Measurements from ENCODE around the gene NEK1. TPM values are rescaled to one million over a fixed set of nuclear protein-coding genes. Genes with fewer than 3 reads are reported as not detected.
A peak's percentile ranks its signal among the peaks of the same experiment; 100 is the strongest.

Gene NEK1
- total RNA-seq, 1 donor from 2014 or later: 13.0 TPM

DNA sequence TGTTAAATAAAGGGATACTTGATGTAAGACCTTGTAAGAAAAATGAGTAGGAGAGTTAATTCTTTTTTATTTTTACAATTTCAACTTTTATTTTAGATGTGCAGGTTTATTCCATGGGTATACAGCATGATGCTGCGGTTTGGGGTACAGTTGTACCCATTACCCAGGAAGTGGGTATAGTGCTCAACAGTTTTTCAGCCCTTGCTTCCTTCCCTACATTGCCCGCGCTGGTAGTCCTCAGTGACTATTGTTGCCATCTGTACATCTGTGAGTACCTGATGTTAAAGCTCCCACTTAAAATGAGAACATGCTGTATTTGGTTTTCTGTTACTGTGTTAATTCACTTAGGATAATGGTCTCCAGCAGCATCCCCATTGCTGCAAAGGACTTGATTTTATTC is 17.7 kb upstream of the NEK1 start:
- Histone ChIP-seq H3K27me3 (ENCODE audit: insufficient read depth, low read length) (no peaks in the 10 kb centered on the region), H3K36me3 (ENCODE audit: insufficient read depth, low read length) (no peaks in the 10 kb centered on the region), H3K27ac (ENCODE audit: low read depth, low read length) (no peak overlapping the region), H3K4me3 (ENCODE audit: insufficient read depth, low read depth, low read length) (no peak overlapping the region), H3K4me1 (ENCODE audit: insufficient read depth, low read length) (no peaks in the 10 kb centered on the region), H3K4me2 (ENCODE audit: low read length) (no peak overlapping the region), H4K20me1 (ENCODE audit: insufficient read depth, low read length) (peaks cover 32% of the 10 kb centered on the region), H3K9me3 (ENCODE audit: insufficient read depth, low read depth, low read length) (no peaks in the 10 kb centered on the region), H3K9ac (ENCODE audit: low read length) (no peak overlapping the region), H2AFZ (ENCODE audit: low read depth, low read length) (no peak overlapping the region), H3K79me2 (ENCODE audit: insufficient read depth, low read length) (peaks cover 46% of the 10 kb centered on the region)
- TF ChIP-seq EZH2 (IDR thresholded peaks at IDR 0.05; ENCODE audit: insufficient read depth, low read length) (no peak), CTCF (IDR thresholded peaks at IDR 0.05; ENCODE audit: insufficient read depth, low read depth, low read length) (no peak)
- Mint-ChIP-seq H3K27ac (ENCODE audit: unreplicated experiment) (no peak overlapping the region), H3K9me3 (ENCODE audit: unreplicated experiment) (no peaks in the 10 kb centered on the region), H3K4me3 (ENCODE audit: unreplicated experiment) (no peak overlapping the region), H3K4me1 (ENCODE audit: low read depth, unreplicated experiment) (peaks cover 9% of the 10 kb centered on the region), H3K36me3 (ENCODE audit: low read depth, unreplicated experiment) (peaks cover 2% of the 10 kb centered on the region), H3K27me3 (ENCODE audit: low read depth, unreplicated experiment) (no peaks in the 10 kb centered on the region)
- DNase-seq (ENCODE audit: low read depth) (no peak), FAIRE-seq (no peak)

DNA sequence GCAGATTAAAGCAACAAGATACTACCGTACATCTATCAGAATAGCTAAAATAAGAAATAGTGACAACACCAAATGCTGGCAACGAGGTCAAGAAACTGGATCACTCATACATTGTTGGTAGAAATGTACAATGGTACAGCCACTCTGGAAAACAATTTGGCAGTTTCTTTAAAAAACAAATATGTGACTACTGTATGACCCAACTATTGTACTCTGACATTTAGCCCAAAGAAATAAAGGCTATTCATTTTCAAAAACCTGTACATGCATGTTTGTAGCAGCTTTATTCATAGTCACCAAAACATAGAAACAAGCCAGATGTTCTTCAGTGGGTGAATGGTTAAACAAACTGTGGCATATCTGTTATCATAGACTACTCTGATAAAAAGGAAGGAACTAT is 16.2 kb upstream of the NEK1 start:
- peaks cover 2% of the 10 kb centered on the region for H3K36me3 Mint-ChIP-seq (ENCODE audit: low read depth, unreplicated experiment)
- no peak overlapping the region for H3K4me3 Mint-ChIP-seq (ENCODE audit: unreplicated experiment)
- peak; percentile 49 for FAIRE-seq
- Histone ChIP-seq H3K36me3 (ENCODE audit: insufficient read depth, low read length) (no peaks in the 10 kb centered on the region), H3K4me1 (ENCODE audit: insufficient read depth, low read length) (no peaks in the 10 kb centered on the region), H3K4me2 (ENCODE audit: low read length) (no peak overlapping the region), H3K9me3 (ENCODE audit: insufficient read depth, low read depth, low read length) (no peaks in the 10 kb centered on the region), H2AFZ (ENCODE audit: low read depth, low read length) (no peak overlapping the region), H3K27me3 (ENCODE audit: insufficient read depth, low read length) (no peaks in the 10 kb centered on the region), H3K9ac (ENCODE audit: low read length) (no peak overlapping the region), H3K27ac (ENCODE audit: low read depth, low read length) (no peak overlapping the region), H4K20me1 (ENCODE audit: insufficient read depth, low read length) (peaks cover 42% of the 10 kb centered on the region), H3K79me2 (ENCODE audit: insufficient read depth, low read length) (peaks cover 60% of the 10 kb centered on the region), H3K4me3 (ENCODE audit: insufficient read depth, low read depth, low read length) (no peak overlapping the region)
- no peaks in the 10 kb centered on the region for H3K9me3 Mint-ChIP-seq (ENCODE audit: unreplicated experiment)
- no peaks in the 10 kb centered on the region for H3K27me3 Mint-ChIP-seq (ENCODE audit: low read depth, unreplicated experiment)
- no peak overlapping the region for H3K27ac Mint-ChIP-seq (ENCODE audit: unreplicated experiment)
- TF ChIP-seq EZH2 (IDR thresholded peaks at IDR 0.05; ENCODE audit: insufficient read depth, low read length) (no peak), CTCF (IDR thresholded peaks at IDR 0.05; ENCODE audit: insufficient read depth, low read depth, low read length) (no peak)
- peaks cover 9% of the 10 kb centered on the region for H3K4me1 Mint-ChIP-seq (ENCODE audit: low read depth, unreplicated experiment)
- DNase-seq (ENCODE audit: low read depth): no peak

DNA sequence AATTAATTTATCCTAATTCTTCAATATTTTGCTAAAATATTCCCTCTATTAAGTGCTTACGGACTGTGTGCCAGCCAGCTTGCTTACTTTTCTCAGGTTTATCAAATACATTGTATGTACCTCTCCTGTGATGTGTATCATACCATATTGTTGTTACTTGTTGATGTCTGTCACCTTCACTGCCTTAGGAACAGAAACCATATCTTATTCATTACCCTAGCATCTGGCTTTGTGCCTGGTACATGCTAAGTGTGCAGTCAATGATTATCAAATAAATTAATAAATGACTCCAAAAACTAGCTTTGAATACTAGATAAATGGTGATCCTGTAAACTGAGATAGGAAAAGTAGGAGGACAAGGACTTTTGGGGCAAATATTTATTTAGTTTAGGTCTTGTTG is 14.9 kb upstream of the NEK1 start:
- H3K27ac ChIP-seq (ENCODE audit: low read depth, low read length): no peak overlapping the region
- no peak overlapping the region for H3K27ac Mint-ChIP-seq (ENCODE audit: unreplicated experiment)
- H3K36me3 ChIP-seq (ENCODE audit: insufficient read depth, low read length): no peaks in the 10 kb centered on the region
- DNase-seq (ENCODE audit: low read depth) (no peak), FAIRE-seq (no peak)
- no peak overlapping the region for H2AFZ ChIP-seq (ENCODE audit: low read depth, low read length)
- peaks cover 2% of the 10 kb centered on the region for H3K36me3 Mint-ChIP-seq (ENCODE audit: low read depth, unreplicated experiment)
- H3K4me3 ChIP-seq (ENCODE audit: insufficient read depth, low read depth, low read length): no peak overlapping the region
- H3K9me3 ChIP-seq (ENCODE audit: insufficient read depth, low read depth, low read length): no peaks in the 10 kb centered on the region
- no peak for TF ChIP-seq CTCF (IDR thresholded peaks at IDR 0.05; ENCODE audit: insufficient read depth, low read depth, low read length)
- no peak for TF ChIP-seq EZH2 (IDR thresholded peaks at IDR 0.05; ENCODE audit: insufficient read depth, low read length)
- H3K4me2 ChIP-seq (ENCODE audit: low read length): no peak overlapping the region
- H4K20me1 ChIP-seq (ENCODE audit: insufficient read depth, low read length): peaks cover 53% of the 10 kb centered on the region
- no peaks in the 10 kb centered on the region for H3K27me3 Mint-ChIP-seq (ENCODE audit: low read depth, unreplicated experiment)
- no peaks in the 10 kb centered on the region for H3K27me3 ChIP-seq (ENCODE audit: insufficient read depth, low read length)
- H3K79me2 ChIP-seq (ENCODE audit: insufficient read depth, low read length): peaks cover 73% of the 10 kb centered on the region
- H3K9me3 Mint-ChIP-seq (ENCODE audit: unreplicated experiment): no peaks in the 10 kb centered on the region
- no peak overlapping the region for H3K9ac ChIP-seq (ENCODE audit: low read length)
- peaks cover 3% of the 10 kb centered on the region for H3K4me1 ChIP-seq (ENCODE audit: insufficient read depth, low read length)
- H3K4me1 Mint-ChIP-seq (ENCODE audit: low read depth, unreplicated experiment): peaks cover 9% of the 10 kb centered on the region
- H3K4me3 Mint-ChIP-seq (ENCODE audit: unreplicated experiment): no peak overlapping the region

All from astrocyte (in vitro differentiated cells and primary cell).